Measurements from ENCODE around the gene TAF1A. TPM values are rescaled to one million over a fixed set of nuclear protein-coding genes. Genes with fewer than 3 reads are reported as not detected.

TAF1A gene
- total RNA-seq, 4 donors from 2014 or later: 2.0 to 30.1 (median 5.6) TPM

GRCh38 chr1:222521299-222522104 is 68.2 kb downstream of the TAF1A start:
- Histone ChIP-seq H3K4me3 (no peak overlapping the region), H3K9me3 (no peaks in the 10 kb centered on the region), H3K36me3 (no peaks in the 10 kb centered on the region), H3K27ac (no peak overlapping the region), H3K27me3 (no peaks in the 10 kb centered on the region), H3K4me1 (no peaks in the 10 kb centered on the region)
- TF ChIP-seq CTCF (IDR thresholded peaks at IDR 0.05) (no peak), POLR2A (IDR thresholded peaks at IDR 0.05) (no peak)
- DNase-seq: no peak
- intact Hi-C loops (cut with DNase I; ENCODE audit: low total_unique reads): no loop called here

Other genes with a start within 250 kb of the TAF1A start
- gene HHIPL2, start 41.8 kb downstream of the TAF1A start, total RNA-seq: under 1 TPM in 2 of 4 donors, not detected in 2; 0.07 to 0.55 TPM
- 10 to 100 TPM; 27.4 to 82.3 (median 55.7) TPM for gene MIA3, start 28.2 kb upstream of the TAF1A start, total RNA-seq
- 10 to 100 TPM; 20.2 to 94.1 (median 74.0) TPM for gene AIDA, start 122.6 kb upstream of the TAF1A start, total RNA-seq
- gene BROX, start 122.6 kb upstream of the TAF1A start, total RNA-seq: 10 to 100 TPM; 12.1 to 74.7 (median 32.2) TPM
- under 1 TPM in 1 of 4 donors, not detected in 3; 0.40 TPM for gene FAM177B, start 147.3 kb upstream of the TAF1A start, total RNA-seq
- 10 to 100 TPM in 3 of 4 donors, 1 to 10 TPM in 1; 10.0 to 19.5 (median 16.0) TPM for gene DISP1, start 225.1 kb upstream of the TAF1A start, total RNA-seq

All from uterus (tissue), 4 donors.